ENCODE data around the gene P2RX1.

The P2RX1 gene

GRCh38 chr17:3848229-3848835 is 67.9 kb downstream of the P2RX1 start:
- no peak for DNase-seq

- DNase-seq: no peak
Measured at GRCh38 chr17:3847165-3847670, 69.0 kb downstream of the P2RX1 start.

Measured in NCI-H345 (cell line).